VCaP (cell line): ENCODE measurements around the gene NEK7.

ENCODE experiments used
- H3K27ac ChIP-seq: fragments of 450-650 bp; 2 replicates; pipeline ENCODE4 v1.5.1; 2017
- TF ChIP-seq, protein P1 (sequence below): fragments of 450-650 bp; conservative IDR thresholded peaks from 2 replicates; pipeline ENCODE4 v1.5.1; 2017; ENCODE audit warnings: mild to moderate bottlenecking, moderate library complexity

NEK7 gene

DNA sequence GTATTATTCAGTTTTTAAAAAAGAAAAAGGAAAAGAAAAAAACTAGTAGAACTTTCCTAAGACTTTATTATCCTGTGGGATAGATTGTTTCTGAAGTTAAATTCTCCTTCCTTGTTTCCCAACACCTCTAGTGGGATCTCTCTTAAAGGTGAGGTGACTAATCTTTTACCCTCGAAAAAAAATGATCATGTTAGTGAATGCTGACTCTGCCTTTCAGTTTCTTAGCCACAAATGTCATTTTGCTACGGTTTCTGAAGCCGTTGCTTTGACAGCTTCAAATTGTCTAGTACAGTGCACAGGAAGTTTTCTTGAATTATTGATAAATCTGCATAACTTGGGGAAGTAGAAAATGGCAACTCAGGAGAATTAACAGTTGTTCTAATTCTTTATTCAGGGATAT is 13.0 kb upstream of the NEK7 start:
- TF ChIP-seq, protein P1, sequence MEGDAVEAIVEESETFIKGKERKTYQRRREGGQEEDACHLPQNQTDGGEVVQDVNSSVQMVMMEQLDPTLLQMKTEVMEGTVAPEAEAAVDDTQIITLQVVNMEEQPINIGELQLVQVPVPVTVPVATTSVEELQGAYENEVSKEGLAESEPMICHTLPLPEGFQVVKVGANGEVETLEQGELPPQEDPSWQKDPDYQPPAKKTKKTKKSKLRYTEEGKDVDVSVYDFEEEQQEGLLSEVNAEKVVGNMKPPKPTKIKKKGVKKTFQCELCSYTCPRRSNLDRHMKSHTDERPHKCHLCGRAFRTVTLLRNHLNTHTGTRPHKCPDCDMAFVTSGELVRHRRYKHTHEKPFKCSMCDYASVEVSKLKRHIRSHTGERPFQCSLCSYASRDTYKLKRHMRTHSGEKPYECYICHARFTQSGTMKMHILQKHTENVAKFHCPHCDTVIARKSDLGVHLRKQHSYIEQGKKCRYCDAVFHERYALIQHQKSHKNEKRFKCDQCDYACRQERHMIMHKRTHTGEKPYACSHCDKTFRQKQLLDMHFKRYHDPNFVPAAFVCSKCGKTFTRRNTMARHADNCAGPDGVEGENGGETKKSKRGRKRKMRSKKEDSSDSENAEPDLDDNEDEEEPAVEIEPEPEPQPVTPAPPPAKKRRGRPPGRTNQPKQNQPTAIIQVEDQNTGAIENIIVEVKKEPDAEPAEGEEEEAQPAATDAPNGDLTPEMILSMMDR, result no peak
- H3K27ac ChIP-seq, result no peak overlapping the region

DNA sequence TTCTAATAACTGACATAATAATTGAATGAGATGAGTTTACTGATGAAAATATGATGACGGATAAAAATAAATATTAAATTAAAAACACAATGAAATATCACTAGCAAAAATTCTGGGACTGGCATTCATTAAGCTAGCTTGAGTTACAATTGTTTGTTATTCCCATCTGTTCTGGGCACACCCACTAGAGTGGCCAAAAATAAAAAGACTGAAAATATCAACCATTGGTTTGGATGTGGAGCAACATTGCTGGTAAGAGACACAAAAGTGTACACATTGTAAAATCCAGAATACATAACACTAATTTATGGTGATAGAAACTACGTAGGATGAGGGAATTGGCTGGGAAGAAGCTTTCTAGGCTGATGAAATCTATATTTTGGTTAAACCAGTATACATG is 9.6 kb upstream of the NEK7 start:
- H3K27ac ChIP-seq, result no peak overlapping the region
- TF ChIP-seq, protein P1, result no peak

DNA sequence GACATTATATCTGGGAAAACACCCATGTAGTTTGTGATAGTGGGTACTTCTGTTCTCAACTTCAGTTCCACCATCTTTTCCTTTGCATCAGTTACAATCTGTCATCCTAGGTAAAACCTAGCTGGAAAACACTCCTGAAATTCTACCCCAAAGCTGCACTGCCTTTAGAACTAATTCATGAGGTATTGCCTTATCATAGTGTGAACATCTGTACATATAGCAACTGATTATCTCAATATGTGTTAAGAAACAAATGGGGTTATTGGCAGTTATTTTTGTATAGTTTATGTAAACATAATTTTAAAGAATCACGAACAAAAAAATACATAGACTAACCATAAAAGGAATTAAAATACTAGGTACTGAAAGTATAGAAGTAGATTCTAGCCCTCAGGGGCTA is 6.4 kb upstream of the NEK7 start:
- H3K27ac ChIP-seq, result no peak overlapping the region
- TF ChIP-seq, protein P1, result no peak

DNA sequence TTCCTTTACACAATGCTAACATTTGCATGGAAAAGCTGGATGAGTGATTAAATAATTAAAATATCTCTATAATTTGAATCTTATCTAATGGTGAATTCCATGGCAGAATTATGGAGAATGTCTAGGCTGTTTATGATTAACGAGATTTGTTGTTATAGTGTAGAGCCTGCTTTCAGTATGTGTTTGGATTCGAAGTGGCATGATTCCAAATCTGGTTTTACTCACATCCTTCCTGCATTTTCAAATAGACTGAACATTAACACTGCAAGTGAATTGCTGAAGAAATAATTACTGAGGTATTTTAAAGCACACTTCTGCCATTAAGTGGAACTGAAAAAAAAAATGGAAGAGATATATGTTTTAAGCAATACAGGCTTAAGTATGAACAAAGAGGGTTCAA is 5.1 kb upstream of the NEK7 start:
- peak overlapping the region; percentile 37 for H3K27ac ChIP-seq
- TF ChIP-seq, protein P1, result no peak

DNA sequence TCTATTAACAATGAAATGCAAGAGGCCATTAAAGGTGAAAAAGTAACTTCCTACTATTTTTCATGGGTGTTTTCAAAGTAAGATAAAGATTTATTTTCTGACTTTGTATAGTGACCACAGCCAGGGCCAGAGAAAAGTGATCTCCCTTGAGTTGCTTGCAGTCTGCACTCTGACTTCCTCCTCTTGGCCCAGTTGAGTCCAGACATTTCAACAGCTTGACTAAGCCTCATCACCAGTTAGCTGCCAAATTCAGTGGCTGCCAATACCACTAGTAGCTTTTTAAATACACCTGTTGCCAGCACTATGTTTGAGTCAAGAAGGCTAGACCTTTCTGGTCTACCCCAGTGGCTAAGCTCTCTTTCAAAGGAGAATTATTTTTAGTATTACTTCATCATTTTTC is 3.7 kb upstream of the NEK7 start:
- H3K27ac ChIP-seq, result no peak overlapping the region
- TF ChIP-seq, protein P1, result no peak

DNA sequence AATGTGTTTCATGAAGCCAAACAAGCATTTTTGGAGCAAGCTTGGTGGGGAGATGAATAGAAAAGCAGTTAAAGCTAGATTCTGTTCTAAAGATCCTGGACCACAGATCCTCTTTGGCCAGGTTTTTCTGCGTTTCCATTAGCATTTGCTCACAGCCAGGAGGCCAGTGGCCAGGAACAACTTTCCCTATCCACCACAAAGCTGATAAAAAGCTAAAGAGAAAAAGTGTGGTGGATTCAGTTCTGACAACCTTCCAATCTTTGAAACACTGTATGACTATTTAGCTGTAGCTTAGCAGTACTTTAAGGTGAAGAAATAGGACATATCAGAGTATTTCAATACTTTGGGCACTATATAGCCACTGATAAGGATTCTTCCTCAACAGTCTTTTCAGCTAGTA is 3.0 kb upstream of the NEK7 start:
- no peak overlapping the region for H3K27ac ChIP-seq
- TF ChIP-seq, protein P1, result no peak

DNA sequence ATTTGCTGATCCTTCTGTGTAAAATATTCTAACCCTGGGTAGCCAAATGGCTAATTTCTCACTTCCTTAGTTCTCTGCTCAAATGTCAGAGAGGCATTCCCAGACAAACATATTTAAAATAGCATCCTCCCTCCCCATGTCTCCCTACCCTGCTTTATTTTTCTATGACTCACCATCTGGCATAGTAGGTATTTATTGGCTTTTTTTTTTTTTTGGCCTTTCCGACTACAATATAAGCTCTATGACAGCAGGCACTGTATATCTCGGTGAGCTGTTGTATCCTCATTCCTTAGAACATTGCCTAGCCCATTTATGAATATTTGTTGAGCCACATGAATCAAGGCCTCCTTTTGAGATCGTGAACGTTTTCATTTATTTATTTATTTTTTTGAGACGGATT is 1.5 kb upstream of the NEK7 start:
- TF ChIP-seq, protein P1, result no peak
- no peak overlapping the region for H3K27ac ChIP-seq
